HepG2 (cell line): ENCODE results near the gene MTX1. TPM values are rescaled to one million over a fixed set of nuclear protein-coding genes. Genes with fewer than 3 reads are reported as not detected.

Experiments used
- ETV5 ChIP-seq: IDR thresholded peaks from 2 replicates; pipeline ENCODE4 v1.6.1; 2018; ENCODE audit warnings: missing biosample characterization, missing genetic modification reagents, inconsistent platforms, borderline replicate concordance
- MED8 ChIP-seq: sonication (generic); formaldehyde crosslinking; IDR thresholded peaks from 2 replicates; pipeline ENCODE4 v1.8.1; 2023; ENCODE audit warnings: mild to moderate bottlenecking, missing genetic modification reagents; ENCODE audit not compliant: insufficient replicate concordance
- RXRB ChIP-seq: IDR thresholded peaks from 2 replicates; pipeline ENCODE4 v1.6.1; 2016; ENCODE audit warnings: borderline replicate concordance, missing genetic modification reagents, missing compliant biosample characterization
- ZNF18 ChIP-seq: sonication (generic); formaldehyde crosslinking; IDR thresholded peaks from 2 replicates; pipeline ENCODE4 v1.8.0; 2022; ENCODE audit warnings: mild to moderate bottlenecking, missing genetic modification reagents; ENCODE audit not compliant: insufficient replicate concordance
- ZNF609 ChIP-seq: sonication (generic); formaldehyde crosslinking; IDR thresholded peaks from 2 replicates; pipeline ENCODE4 v1.4.0; 2020; ENCODE audit warnings: mild to moderate bottlenecking, missing genetic modification reagents, borderline replicate concordance
- ZNF770 ChIP-seq: sonication (generic); formaldehyde crosslinking; IDR thresholded peaks from 2 replicates; pipeline ENCODE4 v1.5.0; 2020; ENCODE audit warnings: mild to moderate bottlenecking, missing genetic modification reagents
- polyA plus RNA-seq, 8 experiments: library from polyadenylated mRNA; depleted of rRNA in 3 of 8; stranded (reverse) in 7 of 8; unstranded in 1 of 8; fragments of >200 nt; fragmentation: Illumina TruSeq in 4 of 8; extraction: Trizol in 4 of 8; gene quantifications; 2 replicates each; pipeline versions ENCODE4 v1.2.1 to v1.2.3, GENCODE V29; 2011 to 2016; ENCODE audit warnings: low read depth in 4 of 8, missing spikeins in 1 of 8, mixed read lengths in 1 of 8; ENCODE audit not compliant: insufficient read depth in 1 of 8
- total RNA-seq, 5 experiments: library from RNA; depleted of rRNA; stranded (reverse); fragments of >200 nt; fragmentation: Illumina TruSeq; extraction: Trizol; gene quantifications; 2 replicates each; pipeline ENCODE4 v1.2.3, GENCODE V29; 2016; ENCODE audit warnings: low read depth in 1 of 5

The MTX1 gene
- total and polyA plus RNA-seq, 2 of the 13 experiments (the other 11 are each of a cell fraction or from before 2014, with no cell fraction given), result 64.5 to 72.6 TPM

GRCh38 chr1:155184835-155185782 lies 23.4 kb upstream of the MTX1 start (continued):
- peak; percentile 15; the same call in 1 of the 2 replicates for TF ChIP-seq ZNF609 (CRISPR knock-in tag)
- no peak for TF ChIP-seq ZNF770 (CRISPR knock-in tag)
- peak; percentile 40; the same call in 1 of the 2 replicates for TF ChIP-seq ETV5
- TF ChIP-seq ZNF18 (CRISPR knock-in tag), result no peak
- no peak for TF ChIP-seq RXRB (CRISPR knock-in tag)
- no peak for TF ChIP-seq MED8 (CRISPR knock-in tag)
